Measurements from ENCODE around the gene RABEP2.

RABEP2 gene

GRCh38 chr16:28912558-28912957, 12.5 kb downstream of the RABEP2 start:
- no peak overlapping the region for H3K4me3 ChIP-seq (ENCODE audit: low read depth, low read length)
- TF ChIP-seq, protein P1, sequence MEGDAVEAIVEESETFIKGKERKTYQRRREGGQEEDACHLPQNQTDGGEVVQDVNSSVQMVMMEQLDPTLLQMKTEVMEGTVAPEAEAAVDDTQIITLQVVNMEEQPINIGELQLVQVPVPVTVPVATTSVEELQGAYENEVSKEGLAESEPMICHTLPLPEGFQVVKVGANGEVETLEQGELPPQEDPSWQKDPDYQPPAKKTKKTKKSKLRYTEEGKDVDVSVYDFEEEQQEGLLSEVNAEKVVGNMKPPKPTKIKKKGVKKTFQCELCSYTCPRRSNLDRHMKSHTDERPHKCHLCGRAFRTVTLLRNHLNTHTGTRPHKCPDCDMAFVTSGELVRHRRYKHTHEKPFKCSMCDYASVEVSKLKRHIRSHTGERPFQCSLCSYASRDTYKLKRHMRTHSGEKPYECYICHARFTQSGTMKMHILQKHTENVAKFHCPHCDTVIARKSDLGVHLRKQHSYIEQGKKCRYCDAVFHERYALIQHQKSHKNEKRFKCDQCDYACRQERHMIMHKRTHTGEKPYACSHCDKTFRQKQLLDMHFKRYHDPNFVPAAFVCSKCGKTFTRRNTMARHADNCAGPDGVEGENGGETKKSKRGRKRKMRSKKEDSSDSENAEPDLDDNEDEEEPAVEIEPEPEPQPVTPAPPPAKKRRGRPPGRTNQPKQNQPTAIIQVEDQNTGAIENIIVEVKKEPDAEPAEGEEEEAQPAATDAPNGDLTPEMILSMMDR (IDR thresholded peaks at IDR 0.05; ENCODE audit: low read depth, low read length), result no peak

GRCh38 chr16:28910086-28911031, 14.7 kb downstream of the RABEP2 start:
- TF ChIP-seq, protein P1 (IDR thresholded peaks at IDR 0.05; ENCODE audit: low read depth, low read length), result no peak
- H3K4me3 ChIP-seq (ENCODE audit: low read depth, low read length), result no peak overlapping the region

GRCh38 chr16:28905800-28906372, 19.2 kb downstream of the RABEP2 start:
- TF ChIP-seq, protein P1 (IDR thresholded peaks at IDR 0.05; ENCODE audit: low read depth, low read length), result no peak
- no peak overlapping the region for H3K4me3 ChIP-seq (ENCODE audit: low read depth, low read length)

DNA sequence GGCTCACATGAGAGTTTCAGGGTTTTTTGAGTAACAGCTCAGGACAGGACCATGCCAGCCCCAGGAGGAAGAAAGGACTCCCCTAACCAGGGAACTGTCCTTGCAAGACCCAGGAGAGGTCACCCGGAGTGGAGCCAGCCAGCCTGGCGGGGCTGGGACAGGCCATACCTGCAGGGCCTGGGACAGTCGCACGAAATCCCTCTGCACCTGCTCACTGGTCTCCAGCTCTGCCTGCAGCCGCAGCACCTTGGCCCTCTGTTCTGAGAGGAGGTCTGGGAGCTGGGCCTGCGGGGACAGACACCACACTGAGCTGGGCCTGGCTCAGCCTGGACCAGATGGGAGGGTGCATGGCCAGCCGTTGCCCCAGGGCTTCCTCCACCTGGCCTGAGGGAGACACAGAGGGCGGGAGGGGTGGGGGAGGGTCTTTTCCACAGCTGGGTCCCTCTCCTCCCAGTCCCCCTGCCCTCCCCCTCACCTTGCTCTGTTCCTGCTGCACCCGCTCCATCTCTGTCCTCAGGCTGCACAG, 19.7 kb downstream of the RABEP2 start:
- no peak overlapping the region for H3K4me3 ChIP-seq (ENCODE audit: low read depth, low read length)
- TF ChIP-seq, protein P1 (IDR thresholded peaks at IDR 0.05; ENCODE audit: low read depth, low read length), result no peak

- no peak overlapping the region for H3K4me3 ChIP-seq (ENCODE audit: low read depth, low read length)
- TF ChIP-seq, protein P1 (IDR thresholded peaks at IDR 0.05; ENCODE audit: low read depth, low read length), result no peak
These were observed 20.2 kb downstream of the RABEP2 start for GRCh38 chr16:28904828-28905227.

GRCh38 chr16:28904363-28904762, 20.7 kb downstream of the RABEP2 start:
- no peak overlapping the region for H3K4me3 ChIP-seq (ENCODE audit: low read depth, low read length)
- TF ChIP-seq, protein P1 (IDR thresholded peaks at IDR 0.05; ENCODE audit: low read depth, low read length), result no peak

All from WI38 (cell line).